Measurements from ENCODE around the gene GJB1.

Gene GJB1

GRCh38 chrX:71181558-71181909 is 41.5 kb upstream of the GJB1 start:
- H2AFZ ChIP-seq (ENCODE audit: low read length), result peak overlapping the region; percentile 56; the same call in 1 of the 2 replicates
- DNase-seq, result peak; percentile 52
- H3K79me2 ChIP-seq (ENCODE audit: low read length), result no peaks in the 10 kb centered on the region
- H3K4me1 ChIP-seq (ENCODE audit: low read length), result peaks cover 5% of the 10 kb centered on the region; the same call in 1 of the 2 replicates
- H3K4me2 ChIP-seq (ENCODE audit: low read depth, low read length), result peak overlapping the region; percentile 79
- H3K9me2 ChIP-seq (replicated peaks; ENCODE audit: insufficient read depth, low read length), result no peaks in the 10 kb centered on the region
- H4K20me1 ChIP-seq (ENCODE audit: insufficient read depth, low read length), result no peaks in the 10 kb centered on the region
- TF ChIP-seq EZH2phosphoT487 (IDR thresholded peaks at IDR 0.05; ENCODE audit: low read length) (no peak), EZH2 (optimal IDR thresholded peaks at IDR 0.05; ENCODE audit: low read depth, low read length) (no peak), CTCF (IDR thresholded peaks at IDR 0.05; ENCODE audit: low read length) (no peak)
- peak overlapping the region; percentile 83 for H3K9ac ChIP-seq (ENCODE audit: low read length)
- H3K4me3 ChIP-seq (ENCODE audit: low read length), result peak overlapping the region; percentile 61
- no peaks in the 10 kb centered on the region for H3K27me3 ChIP-seq (replicated peaks; ENCODE audit: insufficient read depth, low read length)
- H3K36me3 ChIP-seq (replicated peaks; ENCODE audit: insufficient read depth, low read length), result no peaks in the 10 kb centered on the region
- no peaks in the 10 kb centered on the region for H3K9me3 ChIP-seq (replicated peaks; ENCODE audit: insufficient read depth, low read length)
- H3F3A ChIP-seq (ENCODE audit: insufficient read depth, low read length), result peaks cover 11% of the 10 kb centered on the region
- H3K27ac ChIP-seq (ENCODE audit: low read length), result peak overlapping the region; percentile 97

- DNase-seq, result peak; percentile 94
- no peaks in the 10 kb centered on the region for H3K9me3 ChIP-seq (replicated peaks; ENCODE audit: insufficient read depth, low read length)
- H3K36me3 ChIP-seq (replicated peaks; ENCODE audit: insufficient read depth, low read length), result no peaks in the 10 kb centered on the region
- H3K4me3 ChIP-seq (ENCODE audit: low read length), result peak overlapping the region; percentile 61
- peak overlapping the region; percentile 90 for H2AFZ ChIP-seq (ENCODE audit: low read length)
- H3K9me2 ChIP-seq (replicated peaks; ENCODE audit: insufficient read depth, low read length), result no peaks in the 10 kb centered on the region
- peak overlapping the region; percentile 97 for H3K27ac ChIP-seq (ENCODE audit: low read length)
- H3K9ac ChIP-seq (ENCODE audit: low read length), result peak overlapping the region; percentile 83
- H3K4me1 ChIP-seq (ENCODE audit: low read length), result peaks cover 5% of the 10 kb centered on the region; the same call in 1 of the 2 replicates
- H4K20me1 ChIP-seq (ENCODE audit: insufficient read depth, low read length), result no peaks in the 10 kb centered on the region
- TF ChIP-seq CTCF (IDR thresholded peaks at IDR 0.05; ENCODE audit: low read length) (no peak), EZH2phosphoT487 (IDR thresholded peaks at IDR 0.05; ENCODE audit: low read length) (no peak), EZH2 (optimal IDR thresholded peaks at IDR 0.05; ENCODE audit: low read depth, low read length) (no peak)
- peak overlapping the region; percentile 79 for H3K4me2 ChIP-seq (ENCODE audit: low read depth, low read length)
- H3K27me3 ChIP-seq (replicated peaks; ENCODE audit: insufficient read depth, low read length), result no peaks in the 10 kb centered on the region
- H3F3A ChIP-seq (ENCODE audit: insufficient read depth, low read length), result peaks cover 11% of the 10 kb centered on the region
- no peaks in the 10 kb centered on the region for H3K79me2 ChIP-seq (ENCODE audit: low read length)
Measured at GRCh38 chrX:71181910-71182799, 40.9 kb upstream of the GJB1 start.

- DNase-seq, result no peak
- Histone ChIP-seq H3K9me3 (replicated peaks; ENCODE audit: insufficient read depth, low read length) (no peaks in the 10 kb centered on the region), H3K36me3 (replicated peaks; ENCODE audit: insufficient read depth, low read length) (no peaks in the 10 kb centered on the region), H3K4me3 (ENCODE audit: low read length) (no peak overlapping the region), H3K9ac (ENCODE audit: low read length) (no peak overlapping the region), H3K27ac (ENCODE audit: low read length) (no peak overlapping the region), H3K4me2 (ENCODE audit: low read depth, low read length) (peak overlapping the region; percentile 59; the same call in 1 of the 2 replicates), H2AFZ (ENCODE audit: low read length) (peak overlapping the region; percentile 90), H4K20me1 (ENCODE audit: insufficient read depth, low read length) (no peaks in the 10 kb centered on the region), H3K4me1 (ENCODE audit: low read length) (peaks cover 5% of the 10 kb centered on the region; the same call in 1 of the 2 replicates), H3F3A (ENCODE audit: insufficient read depth, low read length) (peaks cover 11% of the 10 kb centered on the region), H3K27me3 (replicated peaks; ENCODE audit: insufficient read depth, low read length) (no peaks in the 10 kb centered on the region), H3K9me2 (replicated peaks; ENCODE audit: insufficient read depth, low read length) (no peaks in the 10 kb centered on the region), H3K79me2 (ENCODE audit: low read length) (no peaks in the 10 kb centered on the region)
- TF ChIP-seq CTCF (IDR thresholded peaks at IDR 0.05; ENCODE audit: low read length) (no peak), EZH2phosphoT487 (IDR thresholded peaks at IDR 0.05; ENCODE audit: low read length) (no peak), EZH2 (optimal IDR thresholded peaks at IDR 0.05; ENCODE audit: low read depth, low read length) (no peak)
Measured at GRCh38 chrX:71182871-71183270, 40.2 kb upstream of the GJB1 start.

All from MM.1S (cell line).